Muscle layer of colon (tissue), 2 donors: ENCODE measurements around the gene PRKAA1.
"Not testable (repeated sequence)": the region's sequence is repeated elsewhere in the genome, so short reads cannot be mapped to it uniquely, and the experiment has no call there.

Source experiments
- H3K27ac ChIP-seq: one replicate; pipeline ENCODE4 v1.7.0; 2013; ENCODE audit warnings: low read depth, mild to moderate bottlenecking, low read length, moderate library complexity
- H3K27me3 ChIP-seq, 2 donors: one replicate each; pipeline ENCODE4 v1.7.0; 2013; ENCODE audit warnings: low read length in 2 of 2, mild to moderate bottlenecking in 2 of 2; ENCODE audit not compliant: insufficient read depth in 2 of 2, control insufficient read depth in 1 of 2
- H3K36me3 ChIP-seq: one replicate; pipeline ENCODE4 v1.7.0; 2013; ENCODE audit warnings: mild to moderate bottlenecking, low read length; ENCODE audit not compliant: insufficient read depth
- H3K4me1 ChIP-seq: one replicate; pipeline ENCODE4 v1.7.0; 2013; ENCODE audit warnings: mild to moderate bottlenecking, low read length; ENCODE audit not compliant: insufficient read depth
- H3K4me3 ChIP-seq, 2 donors: one replicate each; pipeline ENCODE4 v1.7.0; 2013; ENCODE audit warnings: low read length in 2 of 2, low read depth in 1 of 2, mild to moderate bottlenecking in 1 of 2, moderate library complexity in 1 of 2
- H3K9ac ChIP-seq: one replicate; pipeline ENCODE4 v1.7.0; 2013; ENCODE audit warnings: low read length
- H3K9me3 ChIP-seq: one replicate; pipeline ENCODE4 v1.7.0; 2013; ENCODE audit warnings: mild to moderate bottlenecking, low read length
- donor health status: abdominal sarcoma.
- donor health status: Adenocarcinoma of cecum.

PRKAA1 gene

DNA sequence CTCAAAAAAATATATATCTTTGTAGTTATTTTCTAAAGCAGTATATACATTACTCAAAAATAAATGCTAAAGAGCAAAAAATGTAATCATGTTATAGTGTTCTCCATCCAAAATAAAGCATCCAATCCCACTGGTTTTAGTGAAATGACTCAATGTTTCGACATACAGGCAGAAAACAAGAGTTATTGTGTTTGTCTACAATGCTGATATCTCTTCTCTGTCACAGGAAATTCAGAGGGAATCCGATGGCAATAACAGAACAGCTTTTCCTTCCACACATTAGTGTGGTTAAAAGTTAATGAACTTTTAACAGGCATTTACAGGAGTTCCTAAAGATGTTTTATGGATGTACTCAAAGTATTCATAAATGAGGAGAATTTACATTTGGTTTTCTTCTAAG lies 54.4 kb downstream of the PRKAA1 start:
- Histone ChIP-seq H3K9ac (no peak overlapping the region), H3K36me3 (peaks cover 4% of the 10 kb centered on the region), H3K9me3 (no peaks in the 10 kb centered on the region), H3K4me1 (peaks cover 5% of the 10 kb centered on the region), H3K4me3 (no peak overlapping the region), H3K27me3 (no peaks in the 10 kb centered on the region), H3K27ac (no peak overlapping the region)

GRCh38 chr5:40738502-40738901 lies 59.7 kb downstream of the PRKAA1 start:
- no peaks in the 10 kb centered on the region for H3K9me3 ChIP-seq
- peaks cover 26% of the 10 kb centered on the region for H3K4me1 ChIP-seq
- no peaks in the 10 kb centered on the region for H3K27me3 ChIP-seq
- no peak overlapping the region for H3K4me3 ChIP-seq
- no peak overlapping the region for H3K9ac ChIP-seq
- no peak overlapping the region for H3K27ac ChIP-seq
- H3K36me3 ChIP-seq = peaks cover 4% of the 10 kb centered on the region

DNA sequence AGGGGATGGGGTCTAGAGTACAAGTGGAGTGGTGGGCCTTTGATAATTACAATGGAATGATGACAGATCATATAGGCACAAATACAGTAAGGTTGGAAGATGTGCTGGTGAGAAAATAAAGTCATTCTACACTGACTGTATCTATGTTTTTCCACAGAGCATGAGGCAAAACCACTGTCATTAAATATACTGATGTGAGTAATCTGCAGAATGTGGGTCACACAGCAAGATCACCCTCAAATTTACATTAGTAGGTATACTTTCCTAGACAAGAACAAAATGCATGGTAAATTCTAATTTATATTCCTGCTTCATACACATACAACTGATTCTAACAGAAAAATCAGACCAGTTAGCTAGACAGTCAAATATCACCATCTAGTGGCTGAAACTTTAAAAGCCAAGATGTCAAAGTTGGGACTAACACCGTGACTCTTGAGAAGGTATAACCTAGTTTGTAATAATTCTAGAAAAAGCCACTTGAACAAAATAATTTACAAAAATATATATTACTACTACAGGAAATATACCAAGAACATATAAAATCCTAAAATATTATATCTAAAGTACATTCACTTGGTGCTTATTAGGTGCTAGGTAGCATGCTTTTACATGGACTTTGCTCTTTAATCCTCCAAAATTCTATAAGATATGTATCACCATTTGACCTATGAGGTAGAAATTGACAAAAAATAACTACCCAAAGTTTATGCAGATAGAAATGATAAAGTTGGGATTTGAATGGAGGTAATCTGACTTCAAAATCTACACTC lies 61.9 kb downstream of the PRKAA1 start:
- Histone ChIP-seq H3K27ac (no peak overlapping the region), H3K4me1 (peaks cover 31% of the 10 kb centered on the region), H3K4me3 (no peak overlapping the region), H3K9ac (no peak overlapping the region), H3K27me3 (no peaks in the 10 kb centered on the region), H3K9me3 (no peaks in the 10 kb centered on the region), H3K36me3 (peaks cover under 1% of the 10 kb centered on the region)

DNA sequence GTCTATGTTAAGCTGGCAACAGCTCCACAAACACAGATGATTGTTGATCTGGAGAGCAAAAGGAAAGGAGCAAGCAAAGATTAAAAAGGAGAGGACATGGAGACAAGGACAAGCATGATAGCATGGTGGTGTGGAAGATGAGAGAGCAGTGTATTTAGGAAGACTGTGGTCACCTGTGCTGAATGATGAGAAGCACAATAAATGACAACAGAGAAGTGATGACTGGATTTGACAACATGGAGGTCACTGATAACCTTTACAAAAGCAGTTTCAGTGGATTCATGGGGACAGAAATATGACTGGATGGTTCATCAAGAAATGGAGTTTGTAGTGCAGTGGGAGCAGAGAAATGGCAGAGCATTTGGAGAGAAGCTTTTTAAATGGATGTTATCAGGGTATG lies 62.6 kb downstream of the PRKAA1 start:
- H3K36me3 ChIP-seq = no peaks in the 10 kb centered on the region
- H3K9me3 ChIP-seq = no peaks in the 10 kb centered on the region
- H3K9ac ChIP-seq = no peak overlapping the region
- no peak overlapping the region for H3K27ac ChIP-seq
- H3K27me3 ChIP-seq = no peaks in the 10 kb centered on the region
- H3K4me3 ChIP-seq = no peak overlapping the region
- peaks cover 36% of the 10 kb centered on the region for H3K4me1 ChIP-seq

GRCh38 chr5:40734986-40735385 lies 63.2 kb downstream of the PRKAA1 start:
- no peak overlapping the region for H3K27ac ChIP-seq
- H3K36me3 ChIP-seq = no peaks in the 10 kb centered on the region
- H3K27me3 ChIP-seq = no peaks in the 10 kb centered on the region
- no peaks in the 10 kb centered on the region for H3K9me3 ChIP-seq
- peaks cover 36% of the 10 kb centered on the region for H3K4me1 ChIP-seq
- H3K4me3 ChIP-seq = no peak overlapping the region
- no peak overlapping the region for H3K9ac ChIP-seq

GRCh38 chr5:40733879-40734563 lies 64.2 kb downstream of the PRKAA1 start:
- Histone ChIP-seq H3K9ac (no peak overlapping the region), H3K4me3 (no peak overlapping the region), H3K4me1 (peaks cover 36% of the 10 kb centered on the region), H3K27ac (no peak overlapping the region), H3K27me3 (no peaks in the 10 kb centered on the region), H3K9me3 (no peaks in the 10 kb centered on the region), H3K36me3 (no peaks in the 10 kb centered on the region)

GRCh38 chr5:40733434-40733833 lies 64.7 kb downstream of the PRKAA1 start:
- no peaks in the 10 kb centered on the region for H3K9me3 ChIP-seq
- H3K36me3 ChIP-seq = no peaks in the 10 kb centered on the region
- peaks cover 36% of the 10 kb centered on the region for H3K4me1 ChIP-seq
- H3K9ac ChIP-seq = no peak overlapping the region
- no peak overlapping the region for H3K27ac ChIP-seq
- H3K27me3 ChIP-seq = no peaks in the 10 kb centered on the region
- H3K4me3 ChIP-seq = no peak overlapping the region

DNA sequence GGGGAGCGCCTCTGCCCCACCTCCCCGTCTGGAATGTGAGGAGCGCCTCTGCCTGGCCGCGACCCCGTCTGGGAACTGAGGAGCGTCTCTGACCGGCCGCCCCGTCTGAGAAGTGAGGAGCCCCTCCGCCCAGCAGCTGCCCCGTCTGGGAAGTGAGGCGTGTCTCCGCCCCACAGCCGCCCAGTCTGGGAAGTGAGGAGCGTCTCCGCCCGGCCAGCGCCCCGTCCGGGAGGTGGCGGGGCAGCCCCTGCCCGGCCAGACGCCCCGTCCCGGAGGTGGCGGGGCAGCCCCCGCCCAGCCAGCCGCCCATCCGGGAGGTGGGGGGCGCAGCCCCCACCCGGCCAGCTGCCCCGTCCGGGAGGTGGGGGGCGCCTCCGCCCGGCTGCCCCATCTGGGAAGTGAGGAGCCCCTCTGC lies 75.7 kb downstream of the PRKAA1 start:
- H3K9me3 ChIP-seq, H3K4me3 ChIP-seq, H3K9ac ChIP-seq, H3K27ac ChIP-seq, H3K4me1 ChIP-seq, H3K27me3 ChIP-seq: not testable (repeated sequence)
- peaks cover 16% of the 10 kb centered on the region for H3K36me3 ChIP-seq

- Histone ChIP-seq H3K27ac (no peak overlapping the region), H3K27me3 (no peaks in the 10 kb centered on the region), H3K4me1 (no peaks in the 10 kb centered on the region), H3K9me3 (no peaks in the 10 kb centered on the region), H3K36me3 (peaks cover 11% of the 10 kb centered on the region), H3K9ac (no peak overlapping the region), H3K4me3 (no peak overlapping the region)
These were observed 78.1 kb downstream of the PRKAA1 start for GRCh38 chr5:40720069-40720468.

DNA sequence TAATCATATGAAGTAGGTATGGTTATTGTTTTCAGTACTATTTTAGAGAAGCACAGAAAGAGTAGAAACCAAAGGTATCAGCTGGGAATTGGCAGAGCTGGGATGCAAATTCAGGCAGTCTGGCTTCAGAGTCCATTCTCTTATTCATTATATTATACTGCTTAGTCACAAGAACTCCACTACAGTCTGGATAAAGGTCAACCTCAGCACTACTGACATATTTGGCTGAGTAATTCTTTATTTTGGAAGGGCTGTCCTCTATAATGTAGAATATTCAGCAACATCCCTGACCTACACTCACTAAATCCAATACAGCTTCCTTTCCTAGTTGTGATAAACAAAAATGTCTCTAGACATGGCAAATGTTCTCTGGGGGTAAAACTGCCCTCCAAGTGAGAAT lies 80.9 kb downstream of the PRKAA1 start:
- Histone ChIP-seq H3K4me1 (peaks cover 7% of the 10 kb centered on the region), H3K4me3 (no peak overlapping the region), H3K9ac (no peak overlapping the region), H3K36me3 (peaks cover 11% of the 10 kb centered on the region), H3K27ac (no peak overlapping the region), H3K9me3 (no peaks in the 10 kb centered on the region), H3K27me3 (no peaks in the 10 kb centered on the region)

- H3K27ac ChIP-seq = no peak overlapping the region
- H3K9me3 ChIP-seq = no peaks in the 10 kb centered on the region
- no peak overlapping the region for H3K4me3 ChIP-seq
- peaks cover 8% of the 10 kb centered on the region for H3K4me1 ChIP-seq
- H3K27me3 ChIP-seq = no peaks in the 10 kb centered on the region
- H3K9ac ChIP-seq = no peak overlapping the region
- H3K36me3 ChIP-seq = peaks cover 11% of the 10 kb centered on the region
These were observed 81.6 kb downstream of the PRKAA1 start for GRCh38 chr5:40716590-40716989.

- Histone ChIP-seq H3K4me1 (peaks cover 8% of the 10 kb centered on the region), H3K9ac (no peak overlapping the region), H3K9me3 (no peaks in the 10 kb centered on the region), H3K27ac (no peak overlapping the region), H3K36me3 (peaks cover 5% of the 10 kb centered on the region), H3K4me3 (no peak overlapping the region), H3K27me3 (no peaks in the 10 kb centered on the region)
These were observed 82.2 kb downstream of the PRKAA1 start for GRCh38 chr5:40716000-40716399.
